Mononuclear cell (primary cell): ENCODE data around the gene ZBTB5. TPM values are rescaled to one million over a fixed set of nuclear protein-coding genes. Genes with fewer than 3 reads are reported as not detected.

Experiments used
- H3K27me3 ChIP-seq: 2 replicates; pipeline ENCODE4 v1.6.0; 2011; ENCODE audit warnings: low read length, control low read depth; ENCODE audit not compliant: insufficient read depth
- H3K4me1 ChIP-seq: 2 replicates; pipeline ENCODE4 v1.5.1; 2011; ENCODE audit warnings: mild to moderate bottlenecking, low read length, control low read depth; ENCODE audit not compliant: insufficient read depth
- H3K4me3 ChIP-seq: 2 replicates; pipeline ENCODE4 v1.5.1; 2011; ENCODE audit warnings: mild to moderate bottlenecking, low read length, moderate library complexity
- H3K9me3 ChIP-seq: 2 replicates; pipeline ENCODE4 v1.5.1; 2011; ENCODE audit warnings: low read depth, mild to moderate bottlenecking, control low read depth, low read length
- total RNA-seq: library from RNA; depleted of rRNA; stranded (reverse); fragments of >200 nt; gene quantifications from one replicate; pipeline ENCODE4 v1.2.3, GENCODE V29; 2012

Gene ZBTB5
- total RNA-seq, 1 donor, result 37.8 TPM

DNA sequence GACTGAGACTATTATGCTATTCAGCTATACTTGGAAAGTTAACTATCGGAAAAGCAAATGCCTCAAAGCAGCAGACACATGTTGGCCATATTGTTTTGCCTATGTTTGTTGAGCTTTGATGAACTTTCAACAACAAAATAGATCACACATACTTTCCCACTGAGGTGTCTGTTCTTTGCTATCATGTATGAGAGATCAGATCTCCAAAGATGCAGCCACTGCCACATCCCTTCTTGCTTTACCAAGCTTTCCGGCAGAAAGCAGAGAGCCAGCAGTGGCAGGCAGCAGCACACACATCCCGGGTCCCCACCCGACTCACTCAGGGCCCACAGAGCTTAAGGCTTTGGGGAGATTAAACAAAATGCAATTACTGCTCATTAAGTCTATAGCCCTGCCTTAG is 18.8 kb downstream of the ZBTB5 start:
- Histone ChIP-seq H3K9me3 (no peaks in the 10 kb centered on the region), H3K4me1 (no peaks in the 10 kb centered on the region), H3K4me3 (no peak overlapping the region), H3K27me3 (no peaks in the 10 kb centered on the region)

DNA sequence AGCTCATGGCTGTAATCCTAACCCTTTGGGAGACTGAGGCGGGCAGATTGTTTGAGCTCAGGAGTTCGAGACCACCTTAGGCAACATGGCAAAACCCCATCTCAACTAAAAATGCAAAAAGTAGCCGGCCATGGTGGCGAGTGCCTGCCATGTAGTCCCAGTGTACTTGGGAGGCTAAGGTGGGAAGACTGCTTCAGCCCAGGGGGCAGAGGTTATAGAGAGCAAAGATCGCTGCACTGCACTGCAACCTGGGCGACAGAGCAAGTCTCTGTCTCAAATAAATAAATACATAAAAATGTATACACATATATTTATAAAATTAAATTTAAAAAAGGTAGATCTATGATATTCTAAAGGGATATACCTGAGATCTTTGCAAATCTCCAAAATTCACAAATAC is 19.4 kb downstream of the ZBTB5 start:
- Histone ChIP-seq H3K4me1 (no peaks in the 10 kb centered on the region), H3K9me3 (no peaks in the 10 kb centered on the region), H3K4me3 (no peak overlapping the region), H3K27me3 (no peaks in the 10 kb centered on the region)

- Histone ChIP-seq H3K4me3 (no peak overlapping the region), H3K4me1 (no peaks in the 10 kb centered on the region), H3K9me3 (no peaks in the 10 kb centered on the region), H3K27me3 (no peaks in the 10 kb centered on the region)
Observed at GRCh38 chr9:37444890-37445289, 20.4 kb downstream of the ZBTB5 start.

DNA sequence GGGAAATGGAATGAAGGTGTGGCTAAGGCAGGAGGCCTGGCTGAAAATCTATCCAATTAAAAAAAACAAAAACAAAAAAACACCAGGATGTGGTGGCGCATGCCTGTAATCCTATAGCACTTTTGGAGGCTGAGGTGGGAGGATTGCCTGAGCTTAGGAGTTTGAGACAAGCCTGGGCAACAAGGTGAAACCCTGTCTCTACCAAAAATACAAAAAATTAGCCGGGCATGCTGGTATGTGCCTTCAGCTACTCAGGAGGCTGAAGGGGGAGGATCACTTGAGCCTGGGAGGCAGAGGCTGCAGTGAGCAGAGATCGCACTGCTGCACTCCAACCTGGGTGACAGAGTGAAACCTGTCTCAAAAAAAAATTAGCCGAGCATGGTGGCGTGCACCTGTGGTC is 21.7 kb downstream of the ZBTB5 start:
- Histone ChIP-seq H3K4me1 (no peaks in the 10 kb centered on the region), H3K9me3 (no peaks in the 10 kb centered on the region), H3K27me3 (no peaks in the 10 kb centered on the region), H3K4me3 (no peak overlapping the region)

DNA sequence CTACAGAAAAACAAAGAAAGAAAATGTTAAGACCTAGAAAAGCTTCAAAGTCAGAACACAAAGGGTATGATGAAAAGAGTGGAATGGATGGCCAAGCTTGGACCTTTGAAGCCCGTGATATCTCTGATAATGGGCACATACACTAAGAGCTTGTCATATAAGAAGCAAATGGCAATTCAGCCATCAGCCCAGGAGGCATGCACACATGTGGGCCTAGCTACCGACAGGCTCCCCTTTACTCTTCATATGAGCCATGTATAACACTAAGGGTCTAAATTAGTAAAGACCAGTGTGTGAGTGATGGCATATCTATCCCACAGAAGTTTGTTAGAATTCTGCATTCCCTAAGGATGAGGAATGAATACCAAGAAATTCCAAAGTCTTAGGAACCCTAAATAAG is 22.7 kb downstream of the ZBTB5 start:
- Histone ChIP-seq H3K9me3 (no peaks in the 10 kb centered on the region), H3K27me3 (no peaks in the 10 kb centered on the region), H3K4me3 (no peak overlapping the region), H3K4me1 (no peaks in the 10 kb centered on the region)

DNA sequence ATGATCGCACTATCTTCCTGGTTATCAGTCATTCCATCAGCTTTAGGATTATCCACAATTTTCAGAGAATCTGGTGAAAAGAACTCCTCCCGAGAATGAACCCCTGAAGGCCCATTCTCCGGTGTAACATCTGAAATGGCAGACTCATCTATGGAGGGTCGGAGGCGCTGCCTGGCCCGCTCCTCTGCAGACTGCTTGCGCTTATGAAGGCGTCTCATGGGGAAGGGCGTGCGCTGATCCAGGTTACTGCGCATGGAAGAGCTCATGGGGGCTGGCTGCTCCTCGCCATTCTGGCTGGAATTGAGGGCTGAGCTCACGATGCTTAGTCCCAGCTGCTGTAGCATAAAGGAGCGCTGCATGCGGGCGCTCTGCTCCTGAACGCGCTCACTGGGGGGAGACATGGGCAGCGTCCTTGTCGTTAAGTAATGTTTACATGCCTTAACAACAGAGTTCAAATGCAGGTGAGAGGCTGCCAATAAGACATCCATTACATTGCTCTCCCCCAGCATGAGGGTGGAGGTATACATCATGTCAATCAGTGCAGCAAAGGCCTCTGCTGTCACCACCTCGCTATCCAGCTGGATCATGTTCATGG is 23.4 kb downstream of the ZBTB5 start:
- Histone ChIP-seq H3K27me3 (no peaks in the 10 kb centered on the region), H3K4me1 (no peaks in the 10 kb centered on the region), H3K4me3 (no peak overlapping the region)

DNA sequence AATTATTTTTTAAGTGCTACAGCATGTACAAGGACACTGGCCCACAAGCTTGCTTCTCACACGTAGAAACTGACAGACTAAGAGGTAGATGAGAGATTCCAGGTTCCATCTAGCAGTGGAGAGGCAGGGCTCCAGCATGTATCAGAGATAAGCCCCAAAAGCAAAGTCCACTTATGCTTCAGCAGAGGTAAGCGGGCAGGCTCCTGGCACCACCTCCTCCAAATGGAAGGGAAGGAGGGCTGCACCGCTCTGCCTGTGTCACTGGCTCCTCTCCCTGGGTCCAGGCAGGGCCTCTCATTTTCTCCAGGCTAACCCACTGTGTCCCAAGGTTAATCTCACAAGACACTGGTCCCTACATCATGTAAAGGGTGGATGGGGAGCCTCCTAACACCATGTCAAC is 26.9 kb downstream of the ZBTB5 start:
- Histone ChIP-seq H3K4me1 (no peaks in the 10 kb centered on the region), H3K9me3 (no peaks in the 10 kb centered on the region), H3K4me3 (no peak overlapping the region), H3K27me3 (no peaks in the 10 kb centered on the region)

More for the DNA sequence above, 23.4 kb downstream of the ZBTB5 start:
- no peaks in the 10 kb centered on the region for H3K9me3 ChIP-seq

DNA sequence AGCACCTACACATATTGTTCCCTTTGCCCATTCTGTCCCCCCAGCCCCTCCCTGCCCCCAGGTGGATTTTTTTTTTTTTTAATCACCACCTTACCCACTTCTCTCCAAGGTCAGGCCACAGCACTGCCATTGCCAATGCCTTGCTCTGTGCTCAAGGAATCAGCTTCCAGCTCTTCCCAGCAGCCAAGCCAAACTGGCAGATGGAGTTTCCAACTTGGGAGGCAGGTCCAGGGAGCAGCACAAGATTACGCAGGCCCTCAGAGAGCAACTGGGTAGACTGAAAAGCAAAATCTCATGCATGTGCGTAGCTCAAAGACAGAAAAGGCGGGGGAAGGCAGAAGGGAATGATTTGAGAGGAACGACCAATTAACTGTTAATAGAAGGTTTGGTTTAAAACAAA is 27.6 kb downstream of the ZBTB5 start:
- no peaks in the 10 kb centered on the region for H3K27me3 ChIP-seq
- no peak overlapping the region for H3K4me3 ChIP-seq
- H3K9me3 ChIP-seq, result no peaks in the 10 kb centered on the region
- H3K4me1 ChIP-seq, result peaks cover 2% of the 10 kb centered on the region

DNA sequence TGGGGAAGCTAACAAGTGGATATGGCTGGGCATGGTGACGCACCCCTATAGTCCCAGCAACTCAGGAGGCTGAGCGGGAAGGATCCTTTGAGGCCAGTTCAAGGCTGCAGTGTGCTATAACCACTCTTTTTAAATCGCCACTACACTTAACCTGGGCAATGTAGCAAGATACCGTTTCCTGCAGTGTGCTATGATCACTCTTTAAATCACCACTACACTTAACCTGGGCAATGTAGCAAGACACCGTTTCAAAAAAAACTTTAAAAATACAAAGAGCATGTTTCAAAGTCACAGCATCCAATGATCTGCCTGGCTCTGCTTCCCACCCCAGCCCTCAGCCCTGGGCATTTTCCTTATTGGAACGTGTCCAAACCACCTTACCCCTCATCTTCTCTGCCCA is 28.2 kb downstream of the ZBTB5 start:
- H3K4me1 ChIP-seq, result peaks cover 6% of the 10 kb centered on the region
- H3K9me3 ChIP-seq, result no peaks in the 10 kb centered on the region
- H3K27me3 ChIP-seq, result no peaks in the 10 kb centered on the region
- H3K4me3 ChIP-seq, result no peak overlapping the region

- Histone ChIP-seq H3K4me1 (peaks cover 6% of the 10 kb centered on the region), H3K9me3 (no peaks in the 10 kb centered on the region), H3K4me3 (no peak overlapping the region), H3K27me3 (no peaks in the 10 kb centered on the region)
Observed at GRCh38 chr9:37436540-37436939, 28.7 kb downstream of the ZBTB5 start.

GRCh38 chr9:37433867-37434371 is 31.3 kb downstream of the ZBTB5 start:
- H3K27me3 ChIP-seq, result no peaks in the 10 kb centered on the region
- no peaks in the 10 kb centered on the region for H3K9me3 ChIP-seq
- H3K4me1 ChIP-seq, result peaks cover 6% of the 10 kb centered on the region

GRCh38 chr9:37432020-37432419 is 33.2 kb downstream of the ZBTB5 start:
- Histone ChIP-seq H3K4me1 (peaks cover 6% of the 10 kb centered on the region), H3K4me3 (no peak overlapping the region), H3K27me3 (no peaks in the 10 kb centered on the region), H3K9me3 (no peaks in the 10 kb centered on the region)

More at GRCh38 chr9:37433867-37434371, 31.3 kb downstream of the ZBTB5 start:
- H3K4me3 ChIP-seq, result no peak overlapping the region

- Histone ChIP-seq H3K4me1 (peaks cover 6% of the 10 kb centered on the region), H3K4me3 (no peak overlapping the region), H3K27me3 (no peaks in the 10 kb centered on the region), H3K9me3 (no peaks in the 10 kb centered on the region)
Observed at GRCh38 chr9:37430841-37431597, 34.2 kb downstream of the ZBTB5 start.

GRCh38 chr9:37429441-37430285 is 35.6 kb downstream of the ZBTB5 start:
- H3K27me3 ChIP-seq, result no peaks in the 10 kb centered on the region
- no peak overlapping the region for H3K4me3 ChIP-seq
- no peaks in the 10 kb centered on the region for H3K9me3 ChIP-seq
- H3K4me1 ChIP-seq, result peaks cover 6% of the 10 kb centered on the region

GRCh38 chr9:37428345-37428744 is 36.9 kb downstream of the ZBTB5 start:
- H3K4me3 ChIP-seq, result no peak overlapping the region
- H3K4me1 ChIP-seq, result peaks cover 18% of the 10 kb centered on the region
- H3K27me3 ChIP-seq, result no peaks in the 10 kb centered on the region
- no peaks in the 10 kb centered on the region for H3K9me3 ChIP-seq
